HG03520 (cell line): ENCODE measurements around the gene CLECL1.
"Not testable (repeated sequence)": the region's sequence is repeated elsewhere in the genome, so short reads cannot be mapped to it uniquely, and the experiment has no call there.

Experiments used
- ATAC-seq: cut with Tn5 transposase; IDR thresholded peaks from one replicate; pipeline ENCODE4 v1.9.1; 2021; ENCODE audit warnings: mild to moderate bottlenecking, moderate library complexity; ENCODE audit not compliant: unreplicated experiment

Gene CLECL1

DNA sequence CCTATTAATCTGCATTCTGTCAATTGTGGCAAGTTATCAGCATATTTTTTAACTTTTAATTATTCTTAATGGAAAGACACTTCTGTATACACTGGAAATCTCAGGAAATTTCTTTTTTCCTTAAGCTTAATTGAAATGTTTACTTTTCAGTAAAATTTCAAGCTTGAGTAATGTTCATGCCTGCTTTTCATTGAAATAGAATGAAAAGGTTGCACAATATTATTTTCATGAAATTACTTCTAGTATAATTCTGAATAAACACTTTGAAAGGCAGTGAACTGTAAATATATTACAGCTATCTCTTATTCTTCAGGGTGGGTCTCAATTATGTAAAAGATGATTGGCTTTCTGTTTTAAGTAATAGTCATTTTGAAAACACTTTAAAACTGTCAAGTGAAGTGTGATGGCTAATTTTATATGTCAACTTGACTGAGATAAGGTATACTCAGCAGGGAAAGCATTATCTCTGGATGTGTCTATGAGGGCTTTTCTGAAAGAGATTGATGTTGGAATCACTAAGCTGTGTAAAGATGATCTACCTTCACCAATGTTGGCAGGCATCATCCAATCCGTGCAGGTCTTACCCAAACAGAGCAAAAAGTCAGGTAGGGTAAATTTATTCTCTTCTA, 33.5 kb downstream of the CLECL1 start:
- ATAC-seq, result no peak

DNA sequence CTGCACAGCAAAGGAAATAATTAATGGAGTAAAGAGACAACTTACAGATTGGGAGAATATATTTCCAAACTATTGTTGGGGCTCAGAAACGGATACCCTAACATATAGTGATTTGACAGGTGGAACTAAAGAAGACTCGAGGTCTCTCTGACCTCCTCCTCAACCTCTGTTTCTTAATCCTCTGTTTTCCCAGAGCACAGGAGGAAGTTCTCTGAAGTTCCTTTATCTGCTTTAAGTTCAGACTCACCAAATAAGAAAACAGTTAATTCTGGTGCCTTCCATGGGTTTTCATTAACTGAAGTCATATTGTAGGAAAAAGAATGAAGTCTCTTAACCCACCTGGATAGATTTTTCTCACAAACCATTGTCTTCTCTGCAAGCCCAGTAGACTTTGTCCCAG, 34.2 kb downstream of the CLECL1 start:
- no peak for ATAC-seq

DNA sequence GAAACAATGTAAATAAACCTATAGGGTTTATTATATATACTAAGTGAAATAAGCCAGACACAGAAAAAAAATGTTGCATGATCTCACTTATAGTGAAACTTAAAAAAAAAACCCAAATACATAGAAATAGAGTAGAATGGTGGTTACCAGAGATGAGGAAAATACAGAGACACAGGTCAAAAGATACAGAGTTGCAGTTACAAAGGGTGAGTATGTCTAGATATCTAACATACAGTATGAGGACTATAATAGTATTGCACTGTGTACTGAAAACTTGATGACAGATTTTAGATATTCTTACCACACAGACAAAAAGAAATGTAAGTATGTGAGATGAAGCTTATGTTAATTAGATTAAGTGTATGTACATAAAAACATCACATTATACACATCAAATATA, 35.3 kb downstream of the CLECL1 start:
- ATAC-seq, result no peak

DNA sequence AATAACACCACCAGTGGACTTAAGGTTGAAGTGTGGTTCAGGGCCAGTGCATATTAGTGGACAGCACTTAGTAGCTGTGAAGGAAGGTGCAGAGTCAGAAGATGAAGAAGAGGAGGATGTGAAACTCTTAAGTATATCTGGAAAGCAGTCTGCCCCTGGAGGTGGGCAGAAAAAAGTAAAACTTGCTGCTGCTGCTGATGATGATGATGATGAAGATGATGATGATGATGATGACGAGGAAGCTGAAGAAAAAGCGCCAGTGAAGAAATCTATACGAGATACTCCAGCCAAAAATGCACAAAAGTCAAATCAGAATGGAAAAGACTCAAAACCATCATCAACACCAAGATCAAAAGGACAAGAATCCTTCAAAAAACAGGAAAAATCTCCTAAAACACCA, 37.2 kb downstream of the CLECL1 start:
- ATAC-seq, result not testable (repeated sequence)

DNA sequence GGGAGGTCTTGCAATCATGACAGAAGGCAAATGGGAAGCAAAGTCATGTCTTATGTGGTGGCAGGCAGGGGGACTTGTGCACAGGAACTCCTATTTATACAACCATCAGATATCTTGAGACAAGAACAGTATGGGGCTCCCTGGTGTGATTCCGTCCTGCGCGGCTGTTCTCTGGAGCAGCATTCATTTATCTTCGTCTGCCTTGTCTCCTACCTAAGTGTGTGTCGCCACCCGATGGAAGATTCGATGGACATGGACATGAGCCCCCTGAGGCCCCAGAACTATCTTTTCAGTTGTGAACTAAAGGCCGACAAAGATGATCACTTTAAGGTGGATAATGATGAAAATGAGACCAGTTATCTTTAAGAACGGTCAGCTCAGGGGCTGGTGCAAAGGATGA, 37.7 kb downstream of the CLECL1 start:
- not testable (repeated sequence) for ATAC-seq

DNA sequence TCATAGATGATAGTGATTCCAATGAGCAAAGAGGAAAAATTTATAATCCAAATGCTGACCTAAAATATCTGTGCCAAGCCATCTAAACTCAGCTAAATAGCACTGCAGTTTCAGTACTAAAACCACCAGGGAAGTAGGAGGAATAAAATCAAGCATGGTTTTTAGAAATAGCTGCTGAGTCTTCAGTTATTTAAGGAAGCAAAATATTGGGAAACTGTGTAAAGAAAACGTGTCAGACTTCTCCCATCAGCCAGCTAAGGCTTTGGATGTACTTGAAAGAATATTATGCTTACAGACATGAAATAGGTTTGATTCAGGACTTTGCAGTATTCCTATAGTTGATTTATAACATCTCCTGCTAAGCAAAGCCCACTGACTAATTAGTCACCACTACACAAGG, 38.7 kb downstream of the CLECL1 start:
- ATAC-seq, result no peak

DNA sequence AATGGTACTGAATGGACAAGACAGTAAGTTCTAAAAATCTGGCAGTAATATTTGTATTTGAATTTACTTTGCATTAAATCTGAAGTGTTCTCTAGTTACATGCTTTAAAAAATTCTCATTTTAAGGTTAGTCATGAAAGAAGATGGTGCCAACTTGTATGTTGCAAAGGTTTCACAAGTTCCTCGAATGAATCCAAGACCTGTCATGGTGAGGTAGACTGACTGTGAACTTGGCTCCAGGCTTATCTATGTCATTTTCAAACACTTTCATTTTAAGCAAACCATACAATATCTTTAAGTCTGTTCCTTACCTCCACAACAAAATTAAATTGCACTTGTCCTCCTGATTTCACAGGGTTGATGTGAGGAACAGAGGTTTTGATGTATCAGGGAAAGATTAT, 40.0 kb downstream of the CLECL1 start:
- ATAC-seq, result no peak

DNA sequence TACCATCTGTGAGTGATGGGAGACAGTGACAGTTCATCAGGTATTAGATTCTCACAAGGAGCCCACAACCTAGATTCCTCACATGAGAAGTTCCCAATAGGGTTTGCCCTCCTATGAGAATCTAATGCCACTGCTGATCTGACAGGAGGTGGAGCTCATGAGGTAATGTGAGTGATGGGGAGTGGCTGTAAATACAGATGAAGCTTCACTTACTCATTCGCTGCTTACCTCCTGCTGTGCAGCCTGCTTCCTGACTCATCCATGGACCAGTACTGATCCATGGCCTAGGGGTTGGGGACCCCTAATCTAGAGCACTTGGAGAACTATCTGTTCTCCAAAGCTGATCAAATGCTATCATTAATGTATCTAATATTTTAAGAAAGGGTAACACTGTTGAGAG, 45.7 kb downstream of the CLECL1 start:
- no peak for ATAC-seq

DNA sequence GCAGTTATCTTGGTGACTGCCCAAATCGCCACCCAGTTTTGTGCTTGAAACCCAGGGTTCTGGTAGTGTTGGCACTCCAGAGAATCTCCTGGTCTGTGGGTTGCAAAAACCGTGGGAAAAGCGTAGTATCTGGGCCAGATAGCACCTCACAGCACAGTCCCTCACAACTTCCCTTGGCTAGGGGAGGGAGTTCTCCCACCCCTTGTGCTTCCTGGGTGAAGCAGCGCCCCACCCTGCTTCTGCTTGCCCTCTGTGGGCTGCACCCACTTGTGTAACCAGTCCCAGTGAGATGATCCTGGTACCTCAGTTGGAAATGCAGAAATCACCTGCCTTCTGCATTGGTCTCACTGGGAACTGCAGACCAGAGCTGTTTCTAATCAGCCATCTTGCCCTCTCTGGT, 47.0 kb downstream of the CLECL1 start:
- ATAC-seq, result no peak

DNA sequence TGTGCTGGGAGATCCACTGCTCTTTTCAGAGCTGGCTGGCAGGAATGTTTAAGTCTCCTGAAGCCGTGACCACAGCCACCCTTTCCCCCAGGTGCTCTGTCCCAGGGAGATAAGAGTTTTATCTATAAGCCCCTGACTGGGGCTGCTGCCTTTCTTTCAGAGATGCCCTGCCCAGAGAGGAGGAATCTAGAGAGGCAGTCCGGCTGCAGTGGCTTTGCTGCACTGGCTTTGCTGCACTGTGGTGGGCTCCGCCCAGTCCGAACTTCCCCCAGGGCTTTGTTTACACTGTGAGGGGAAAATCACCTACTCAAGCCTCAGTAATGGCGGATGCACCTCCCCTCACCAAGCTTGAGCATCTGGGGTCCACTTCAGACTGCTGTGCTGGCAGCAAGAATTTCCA, 47.5 kb downstream of the CLECL1 start:
- not testable (repeated sequence) for ATAC-seq

DNA sequence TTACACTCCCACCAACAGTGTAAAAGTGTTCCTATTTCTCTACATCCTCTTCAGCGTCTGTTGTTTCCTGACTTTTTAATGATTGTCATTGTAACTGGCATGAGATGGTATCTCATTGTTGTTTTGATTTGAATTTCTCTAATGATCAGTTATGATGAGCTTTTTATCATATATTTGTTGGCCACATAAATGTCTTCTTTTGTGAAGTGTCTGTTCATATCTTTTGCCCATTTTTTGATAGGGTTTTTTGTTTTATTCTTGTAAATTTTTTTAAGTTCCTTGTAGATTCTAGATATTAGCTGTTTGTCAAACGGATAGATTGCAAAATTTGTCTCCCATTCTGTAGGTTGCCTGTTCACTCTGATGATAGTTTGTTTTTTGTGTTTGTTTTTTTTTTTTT, 49.9 kb downstream of the CLECL1 start:
- not testable (repeated sequence) for ATAC-seq

DNA sequence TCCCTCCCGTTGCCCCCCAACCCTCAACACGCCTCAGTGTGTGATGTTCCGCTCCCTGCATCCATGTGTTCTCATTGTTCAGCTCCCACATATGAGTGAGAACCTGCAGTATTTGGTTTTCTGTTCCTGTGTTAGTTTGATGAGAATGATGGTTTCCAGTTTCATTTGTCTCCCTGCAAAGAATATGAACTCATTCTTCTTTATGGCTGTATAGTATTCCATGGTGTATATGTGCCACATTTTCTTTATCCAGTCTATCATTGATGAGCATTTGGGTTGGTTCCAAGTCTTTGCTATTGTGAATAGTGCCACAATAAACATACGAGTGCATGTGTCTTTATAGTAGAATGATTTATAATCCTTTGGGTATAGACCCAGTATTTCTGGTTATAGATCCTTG, 50.4 kb downstream of the CLECL1 start:
- ATAC-seq, result not testable (repeated sequence)

DNA sequence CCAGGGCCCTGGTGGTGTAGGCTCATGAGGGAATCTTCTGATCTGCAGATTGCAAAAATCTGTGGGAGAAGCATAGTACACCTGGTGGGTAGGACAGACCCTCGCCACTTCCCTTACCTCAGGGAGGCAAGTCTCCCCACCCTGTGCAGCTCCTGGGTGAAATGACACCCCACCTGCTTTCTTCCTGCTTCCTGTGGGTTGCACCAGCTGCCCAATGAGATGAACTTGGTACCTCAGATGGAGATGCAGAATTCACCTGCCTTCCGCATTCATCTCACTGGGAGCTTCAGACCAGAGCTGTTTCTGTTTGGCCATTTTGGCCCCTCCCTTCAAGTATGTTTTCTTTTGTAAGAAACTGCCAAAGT, 58.7 kb downstream of the CLECL1 start:
- ATAC-seq, result no peak

DNA sequence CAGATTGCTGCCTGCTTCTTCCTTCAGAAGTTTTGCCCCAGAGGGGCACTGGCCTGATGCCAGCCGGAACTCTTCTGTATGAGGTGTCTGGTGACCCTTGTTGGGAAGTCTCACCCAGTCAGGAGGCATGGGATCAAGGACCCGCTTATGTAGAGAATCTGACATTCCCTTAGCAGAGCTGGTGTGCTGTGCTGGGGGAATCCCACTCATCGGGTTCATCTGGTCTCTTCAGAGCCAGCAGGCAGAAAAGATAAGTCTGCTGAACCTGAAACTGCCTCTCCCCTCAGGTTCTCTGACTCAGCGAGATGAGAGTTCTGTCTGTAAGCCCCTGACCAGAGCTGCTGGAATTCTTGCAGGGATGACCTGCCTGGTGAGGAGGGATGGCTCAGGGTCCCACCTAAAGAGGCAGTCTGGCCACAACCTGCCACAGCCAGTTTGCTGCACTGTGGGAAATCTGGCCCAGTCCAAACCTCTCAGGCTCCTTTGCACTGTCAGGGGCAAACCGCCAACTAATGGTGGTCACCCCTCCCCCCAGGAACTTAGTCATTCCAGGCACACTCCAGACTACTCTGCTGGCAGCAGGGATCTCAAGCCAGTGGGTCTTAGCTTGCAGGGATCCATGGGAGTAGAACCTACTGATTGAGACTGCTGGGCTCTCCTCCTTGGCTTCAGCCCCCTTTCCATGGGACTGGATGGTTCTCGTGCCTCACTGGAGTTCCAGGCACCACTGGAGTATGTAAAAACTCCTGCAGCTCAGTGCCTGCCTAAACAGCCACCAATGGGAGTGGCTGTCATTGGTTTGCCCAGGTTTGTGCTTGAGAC, 59.3 kb downstream of the CLECL1 start:
- ATAC-seq, result peak; percentile 29
